B cell (primary cell): Measurements from ENCODE around the gene LINC00305. TPM values are rescaled to one million over a fixed set of nuclear protein-coding genes. Genes with fewer than 3 reads are reported as not detected.

Source experiments
- ATAC-seq: fragments of 200-7000 bp; cut with Tn5 transposase; one replicate; pipeline ENCODE4 v1.10.0; 2021; ENCODE audit warnings: low read depth, mild to moderate bottlenecking, moderate number of reproducible peaks, moderate library complexity
- CTCF ChIA-PET: fragments of 350-600 bp; sonication (Branson Sonifier 250); formaldehyde crosslinking; loops from one replicate; lab custom pipeline; 2021; ENCODE audit warnings: antibody characterized with exemption, inconsistent platforms; lab: Charles Lee
- POLR2A ChIA-PET: fragments of 350-600 bp; sonication (Branson Sonifier 250); formaldehyde crosslinking; loops from one replicate; lab custom pipeline; 2021; ENCODE audit warnings: antibody characterized with exemption; lab: Charles Lee
- DNase-seq: peaks from one replicate; pipeline ENCODE4 v3.0.0; 2013
- H2AFZ ChIP-seq: 2 replicates; pipeline ENCODE4 v1.6.1; 2012; ENCODE audit warnings: mild to moderate bottlenecking, low read depth, low read length; ENCODE audit not compliant: insufficient read depth, poor library complexity, severe bottlenecking
- H3K27ac ChIP-seq, 2 donors: 1 replicate in 1 of 2; 2 replicates in 1 of 2; pipeline ENCODE4 v1.5.1; 2012 to 2013; ENCODE audit warnings: low read length in 2 of 2, mild to moderate bottlenecking in 2 of 2, moderate library complexity in 1 of 2
- H3K27me3 ChIP-seq, 4 experiments: fragments of 200-600 bp in 1 of 4; sonication (generic) in 1 of 4; replicated peaks in 1 of 4; 1 replicate in 2 of 4; 2 replicates in 2 of 4; pipeline versions ENCODE4 v1.6.1 to v1.7.0; 2013 to 2016; ENCODE audit warnings: low read length in 3 of 4, mild to moderate bottlenecking in 2 of 4, mixed read lengths in 1 of 4, moderate library complexity in 1 of 4; ENCODE audit not compliant: insufficient read depth in 4 of 4, control insufficient read depth in 3 of 4; ENCODE audit errors: control extremely low read depth in 1 of 4
- H3K36me3 ChIP-seq, 2 experiments: replicated peaks in 1 of 2; 1 replicate in 1 of 2; 2 replicates in 1 of 2; pipeline versions ENCODE4 v1.6.1 to v1.7.1; 2013; ENCODE audit warnings: low read length in 1 of 2; ENCODE audit not compliant: insufficient read depth in 2 of 2, control insufficient read depth in 1 of 2; ENCODE audit errors: control extremely low read depth in 1 of 2, extremely low read depth in 1 of 2
- H3K4me1 ChIP-seq, 2 donors: fragments of 200-600 bp in 1 of 2; sonication (generic) in 1 of 2; 1 replicate in 1 of 2; 2 replicates in 1 of 2; pipeline versions ENCODE4 v1.5.1 to v1.6.1; 2013 to 2017; ENCODE audit warnings: low read length in 2 of 2; ENCODE audit not compliant: control insufficient read depth in 2 of 2, insufficient read depth in 2 of 2
- H3K4me2 ChIP-seq: replicated peaks from 2 replicates; pipeline ENCODE3; 2012; ENCODE audit warnings: mild to moderate bottlenecking, low read depth, low read length; ENCODE audit not compliant: poor library complexity, severe bottlenecking
- H3K4me3 ChIP-seq, 5 experiments: fragments of 200-600 bp in 1 of 5; sonication (generic) in 1 of 5; 1 replicate in 3 of 5; 2 replicates in 2 of 5; pipeline versions ENCODE4 v1.5.1 to v1.7.0; 2011 to 2016; ENCODE audit warnings: low read length in 4 of 5, mild to moderate bottlenecking in 4 of 5, low read depth in 2 of 5, control low read depth in 1 of 5, moderate library complexity in 1 of 5; ENCODE audit not compliant: insufficient read depth in 1 of 5; ENCODE audit errors: control extremely low read depth in 1 of 5, extremely low read depth in 1 of 5
- H3K79me2 ChIP-seq: fragments of 200-600 bp; sonication (generic); one replicate; pipeline ENCODE4 v1.6.0; 2016; ENCODE audit warnings: low read length; ENCODE audit not compliant: control insufficient read depth, insufficient read depth
- H3K9ac ChIP-seq: fragments of 200-600 bp; sonication (generic); 2 replicates; pipeline ENCODE4 v1.6.1; 2017; ENCODE audit warnings: mild to moderate bottlenecking, low read length, moderate library complexity
- H3K9me3 ChIP-seq, 3 donors: one replicate each; pipeline versions ENCODE4 v1.6.1 to v1.7.1; 2013; ENCODE audit warnings: low read length in 2 of 3; ENCODE audit not compliant: control insufficient read depth in 2 of 3, insufficient read depth in 1 of 3; ENCODE audit errors: control extremely low read depth in 1 of 3
- H4K20me1 ChIP-seq: 2 replicates; pipeline ENCODE4 v1.6.0; 2012; ENCODE audit warnings: mild to moderate bottlenecking, low read length; ENCODE audit not compliant: insufficient read depth, control insufficient read depth, poor library complexity, severe bottlenecking
- H3K27ac Mint-ChIP-seq: one replicate; pipeline ENCODE4 v1.8.0; 2021; ENCODE audit warnings: mixed read lengths
- H3K27me3 Mint-ChIP-seq: one replicate; pipeline ENCODE4 v1.8.0; 2021; ENCODE audit warnings: mixed read lengths
- H3K4me1 Mint-ChIP-seq: one replicate; pipeline ENCODE4 v1.8.0; 2021; ENCODE audit warnings: mixed read lengths
- H3K4me3 Mint-ChIP-seq: one replicate; pipeline ENCODE4 v1.8.0; 2021; ENCODE audit warnings: mixed read lengths
- H3K9me3 Mint-ChIP-seq: one replicate; pipeline ENCODE4 v1.8.0; 2022; ENCODE audit warnings: mixed read lengths; ENCODE audit not compliant: insufficient read depth
- EZH2 ChIP-seq: IDR thresholded peaks from 2 replicates; pipeline ENCODE4 v1.6.1; 2012; ENCODE audit warnings: borderline replicate concordance, low read depth, mild to moderate bottlenecking, moderate library complexity, low read length; ENCODE audit not compliant: insufficient read depth, poor library complexity, severe bottlenecking
- WGBS: methylation state at CpG from one replicate; pipeline ENCODE4 v1.1.5; 2013; ENCODE audit warnings: missing lambda C conversion rate; ENCODE audit not compliant: insufficient coverage; 5-methylcytosine and 5-hydroxymethylcytosine counted together
- intact Hi-C: fragments of 100-400 bp; cut with micrococcal nuclease; formaldehyde crosslinking; loops from one replicate; pipeline ENCODE4 v1.10.0; 2022
- polyA minus RNA-seq: library from RNA; depleted of rRNA, polyadenylated mRNA; stranded (reverse); fragments of >200 nt; gene quantifications from 2 replicates; pipeline ENCODE4 v1.2.3, GENCODE V29; 2012
- polyA plus RNA-seq: library from polyadenylated mRNA; depleted of rRNA; stranded (reverse); fragments of >200 nt; gene quantifications from 2 replicates; pipeline ENCODE4 v1.2.3, GENCODE V29; 2012
- total RNA-seq, 2 donors: library from RNA; stranded (reverse); fragments of 120-200 nt in 1 of 2; gene quantifications; 1 replicate in 1 of 2; 2 replicates in 1 of 2; pipeline versions ENCODE4 v1.2.3 to v1.2.4, GENCODE V29; 2013 to 2022
- TF ChIP-seq, protein P1 (sequence below): fragments of 200-600 bp; IDR thresholded peaks from one replicate; pipeline ENCODE4 v1.8.0; 2022; ENCODE audit warnings: antibody characterized with exemption, mild to moderate bottlenecking

LINC00305 gene
- not detected in 2 replicates for total RNA-seq
- total RNA-seq (2013) = not detected
- not detected in 2 replicates for polyA plus RNA-seq
- polyA minus RNA-seq = not detected in 2 replicates

GRCh38 chr18:64148988-64149387, at the start of gene LINC00305:
LINC00305 (minus strand) TSS chr18:64149088.
- Histone ChIP-seq H3K36me3 (no peaks in the 10 kb centered on the region), H3K27me3 (peaks cover 0 to 4% (median 1%) of the 10 kb centered on the region in 4 experiments), H3K9ac (no peak within 1 kb of the TSS), H2AFZ (no peak within 1 kb of the TSS), H3K4me2 (no peak within 1 kb of the TSS), H3K79me2 (no peaks in the 10 kb centered on the region), H3K27ac (no peak within 1 kb of the TSS), H3K9me3 (no peaks in the 10 kb centered on the region), H4K20me1 (no peaks in the 10 kb centered on the region), H3K4me3 (no peak within 1 kb of the TSS), H3K4me1 (no peaks in the 10 kb centered on the region)
- H3K27ac Mint-ChIP-seq = no peak within 1 kb of the TSS
- H3K4me3 Mint-ChIP-seq = no peak within 1 kb of the TSS
- TF ChIP-seq EZH2 = no peak
- TF ChIP-seq, protein P1, sequence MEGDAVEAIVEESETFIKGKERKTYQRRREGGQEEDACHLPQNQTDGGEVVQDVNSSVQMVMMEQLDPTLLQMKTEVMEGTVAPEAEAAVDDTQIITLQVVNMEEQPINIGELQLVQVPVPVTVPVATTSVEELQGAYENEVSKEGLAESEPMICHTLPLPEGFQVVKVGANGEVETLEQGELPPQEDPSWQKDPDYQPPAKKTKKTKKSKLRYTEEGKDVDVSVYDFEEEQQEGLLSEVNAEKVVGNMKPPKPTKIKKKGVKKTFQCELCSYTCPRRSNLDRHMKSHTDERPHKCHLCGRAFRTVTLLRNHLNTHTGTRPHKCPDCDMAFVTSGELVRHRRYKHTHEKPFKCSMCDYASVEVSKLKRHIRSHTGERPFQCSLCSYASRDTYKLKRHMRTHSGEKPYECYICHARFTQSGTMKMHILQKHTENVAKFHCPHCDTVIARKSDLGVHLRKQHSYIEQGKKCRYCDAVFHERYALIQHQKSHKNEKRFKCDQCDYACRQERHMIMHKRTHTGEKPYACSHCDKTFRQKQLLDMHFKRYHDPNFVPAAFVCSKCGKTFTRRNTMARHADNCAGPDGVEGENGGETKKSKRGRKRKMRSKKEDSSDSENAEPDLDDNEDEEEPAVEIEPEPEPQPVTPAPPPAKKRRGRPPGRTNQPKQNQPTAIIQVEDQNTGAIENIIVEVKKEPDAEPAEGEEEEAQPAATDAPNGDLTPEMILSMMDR = no peak
- ChIA-PET POLR2A (no interaction called here), CTCF (no interaction called here)
- DNase-seq (no peak), ATAC-seq (no peak)
- no peaks in the 10 kb centered on the region for H3K9me3 Mint-ChIP-seq
- no peaks in the 10 kb centered on the region for H3K27me3 Mint-ChIP-seq
- WGBS = 79% methylated on average over 3 of the region's 3 CpGs
- no peaks in the 10 kb centered on the region for H3K4me1 Mint-ChIP-seq
- intact Hi-C loops = no loop called here

DNA sequence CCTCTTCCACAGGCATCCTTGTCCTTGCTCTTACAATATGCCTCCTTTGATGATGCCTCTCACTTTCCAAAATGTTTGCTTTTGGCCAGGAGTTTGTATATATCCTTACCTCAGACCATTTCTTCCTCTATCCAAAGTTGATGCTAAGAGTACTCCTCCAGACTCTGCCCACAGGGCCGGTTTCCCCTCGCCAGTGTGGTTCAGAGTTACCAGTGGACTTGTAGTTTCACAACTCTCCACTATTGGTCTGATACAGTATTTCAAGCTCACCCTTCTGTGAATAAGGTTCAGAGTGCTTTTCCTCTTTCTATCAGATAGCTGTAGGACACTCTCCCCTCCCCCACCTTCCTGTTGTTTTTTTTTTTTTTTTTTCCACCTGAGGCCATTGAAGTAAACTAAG, 42.2 kb upstream of the LINC00305 start:
- H4K20me1 ChIP-seq = no peaks in the 10 kb centered on the region
- no peaks in the 10 kb centered on the region for H3K36me3 ChIP-seq
- no peaks in the 10 kb centered on the region for H3K9me3 Mint-ChIP-seq
- ChIA-PET POLR2A (no interaction called here), CTCF (no interaction called here)
- no peak overlapping the region for H3K27ac Mint-ChIP-seq
- ATAC-seq (no peak), DNase-seq (no peak)
- no peak overlapping the region for H3K4me2 ChIP-seq
- H3K27me3 Mint-ChIP-seq = peaks cover 5% of the 10 kb centered on the region
- H3K27ac ChIP-seq = no peak overlapping the region
- H3K79me2 ChIP-seq = no peaks in the 10 kb centered on the region
- no CpG with 5 or more reads among the region's 2 CpGs for WGBS
- H2AFZ ChIP-seq = no peak overlapping the region
- no peak overlapping the region for H3K9ac ChIP-seq
- no peaks in the 10 kb centered on the region for H3K4me1 Mint-ChIP-seq
- H3K4me1 ChIP-seq = no peaks in the 10 kb centered on the region
- H3K27me3 ChIP-seq = no peaks in the 10 kb centered on the region
- TF ChIP-seq, protein P1 = no peak
- no peak for TF ChIP-seq EZH2
- intact Hi-C loops = no loop called here
- H3K4me3 Mint-ChIP-seq = no peak overlapping the region
- no peak overlapping the region for H3K4me3 ChIP-seq
- H3K9me3 ChIP-seq = no peaks in the 10 kb centered on the region
